ENCODE results near the gene MCTP1.

- no peak for TF ChIP-seq EZH2 (IDR thresholded peaks at IDR 0.05)
- no peak for TF ChIP-seq POLR2AphosphoS5 (IDR thresholded peaks at IDR 0.05; ENCODE audit: borderline replicate concordance, low read depth, low read length)
- TF ChIP-seq FOXP2 (optimal IDR thresholded peaks at IDR 0.05; ENCODE audit: control extremely low read depth, extremely low read length, insufficient read depth): no peak
Observed at GRCh38 chr5:94682814-94683520, 601.9 kb downstream of the MCTP1 start.
